ENCODE measurements around the gene ITGB1BP1.

The ITGB1BP1 gene

GRCh38 chr2:9423100-9423921 is at the start of gene ITGB1BP1, which contains the start of gene CPSF3:
ITGB1BP1 (minus strand) TSS chr2:9423528; CDS start chr2:9418697, 4,831 bp downstream.
CPSF3 (plus strand) TSS chr2:9423654; CDS start chr2:9423774, 120 bp downstream.
- DNase-seq = peak; percentile 98 to 99

- DNase-seq = no peak
Observed at GRCh38 chr2:9472511-9472910, 49.2 kb upstream of the ITGB1BP1 start.

- DNase-seq = no peak
Observed at GRCh38 chr2:9471206-9471605, 47.9 kb upstream of the ITGB1BP1 start.

- no peak for DNase-seq
Observed at GRCh38 chr2:9467687-9468086, 44.4 kb upstream of the ITGB1BP1 start.

- no peak for DNase-seq
Observed at GRCh38 chr2:9466147-9466683, 42.9 kb upstream of the ITGB1BP1 start.

- no peak for DNase-seq
Observed at GRCh38 chr2:9465170-9465569, 41.8 kb upstream of the ITGB1BP1 start.

GRCh38 chr2:9463698-9464034 is 40.3 kb upstream of the ITGB1BP1 start:
- DNase-seq = no peak

GRCh38 chr2:9462886-9463697 is 39.8 kb upstream of the ITGB1BP1 start:
- peak in 1 of 2 experiments; percentile 42 for DNase-seq

GRCh38 chr2:9462313-9462712 is 39.0 kb upstream of the ITGB1BP1 start:
- no peak for DNase-seq

- DNase-seq = no peak
Observed at GRCh38 chr2:9461079-9461478, 37.8 kb upstream of the ITGB1BP1 start.

GRCh38 chr2:9460441-9461017 is 37.2 kb upstream of the ITGB1BP1 start:
- no peak for DNase-seq

- DNase-seq = no peak
Observed at GRCh38 chr2:9451231-9451630, 27.9 kb upstream of the ITGB1BP1 start.

- no peak for DNase-seq
Observed at GRCh38 chr2:9445089-9445488, 21.8 kb upstream of the ITGB1BP1 start.

GRCh38 chr2:9443526-9443925 is 20.2 kb upstream of the ITGB1BP1 start:
- no peak for DNase-seq

GRCh38 chr2:9441556-9441955 is 18.2 kb upstream of the ITGB1BP1 start:
- DNase-seq = no peak

GRCh38 chr2:9440058-9440727 is 16.9 kb upstream of the ITGB1BP1 start:
- DNase-seq = no peak

- no peak for DNase-seq
Observed at GRCh38 chr2:9439536-9439935, 16.2 kb upstream of the ITGB1BP1 start.

- no peak for DNase-seq
Observed at GRCh38 chr2:9434489-9434888, 11.2 kb upstream of the ITGB1BP1 start.

GRCh38 chr2:9430316-9431293 is 7.3 kb upstream of the ITGB1BP1 start:
- DNase-seq = no peak

- no peak for DNase-seq
Observed at GRCh38 chr2:9428965-9429577, 5.7 kb upstream of the ITGB1BP1 start.

Measured in NCI-H187 (cell line).